Forelimb muscle (tissue), 1 donor: ENCODE results near the gene CTNNAL1. TPM values are rescaled to one million over a fixed set of nuclear protein-coding genes. Genes with fewer than 3 reads are reported as not detected.
"Not testable (repeated sequence)": the region's sequence is repeated elsewhere in the genome, so short reads cannot be mapped to it uniquely, and the experiment has no call there.

ENCODE experiments used
- DNase-seq: peaks from one replicate; pipeline ENCODE4 v3.0.0-alpha.2; 2013; ENCODE audit warnings: low read depth
- polyA plus RNA-seq: library from polyadenylated mRNA; unstranded; fragments of 120-200 nt; gene quantifications from one replicate; pipeline ENCODE4 v1.2.1, GENCODE V29; 2013; ENCODE audit not compliant: insufficient read length

CTNNAL1 gene
- polyA plus RNA-seq, 1 donor: 28.6 TPM

GRCh38 chr9:108991479-108991878 is 21.8 kb downstream of the CTNNAL1 start:
- DNase-seq: no peak

GRCh38 chr9:108983885-108984284 is 29.4 kb downstream of the CTNNAL1 start:
- DNase-seq: no peak

- DNase-seq: no peak
Observed at GRCh38 chr9:108980893-108981292, 32.4 kb downstream of the CTNNAL1 start.

GRCh38 chr9:108978205-108978604 is 35.1 kb downstream of the CTNNAL1 start:
- DNase-seq: peak; percentile 34

GRCh38 chr9:108973895-108974294 is 39.4 kb downstream of the CTNNAL1 start:
- DNase-seq: no peak

- no peak for DNase-seq
Observed at GRCh38 chr9:108972626-108973209, 40.6 kb downstream of the CTNNAL1 start.

GRCh38 chr9:108972186-108972585 is 41.1 kb downstream of the CTNNAL1 start:
- DNase-seq: no peak

GRCh38 chr9:108971392-108971791 is 41.9 kb downstream of the CTNNAL1 start:
- not testable (repeated sequence) for DNase-seq

GRCh38 chr9:108967916-108968315 is 45.4 kb downstream of the CTNNAL1 start:
- DNase-seq: no peak

- DNase-seq: no peak
Observed at GRCh38 chr9:108963459-108964143, 49.7 kb downstream of the CTNNAL1 start.

GRCh38 chr9:108961151-108961550 is 52.1 kb downstream of the CTNNAL1 start:
- no peak for DNase-seq

- DNase-seq: no peak
Observed at GRCh38 chr9:108960331-108960730, 53.0 kb downstream of the CTNNAL1 start.

- no peak for DNase-seq
Observed at GRCh38 chr9:108956631-108957026, 56.7 kb downstream of the CTNNAL1 start.

GRCh38 chr9:108956022-108956630 is 57.2 kb downstream of the CTNNAL1 start:
- DNase-seq: no peak

GRCh38 chr9:108953983-108954574 is 59.2 kb downstream of the CTNNAL1 start:
- peak; percentile 48 for DNase-seq

GRCh38 chr9:108951578-108951977 is 61.7 kb downstream of the CTNNAL1 start:
- DNase-seq: no peak

GRCh38 chr9:108950168-108950567 is 63.1 kb downstream of the CTNNAL1 start:
- no peak for DNase-seq

- no peak for DNase-seq
Observed at GRCh38 chr9:108939975-108940374, 73.3 kb downstream of the CTNNAL1 start.

- DNase-seq: no peak
Observed at GRCh38 chr9:108937561-108938305, 75.6 kb downstream of the CTNNAL1 start.

GRCh38 chr9:108934323-108934893 is 78.9 kb downstream of the CTNNAL1 start, which contains the start of gene ABITRAM:
Gene ABITRAM, plus strand, starts transcription at chr9:108934400. Its CDS starts 87 bp downstream, at chr9:108934487.
- DNase-seq: peak; percentile 80

- DNase-seq: peak; percentile 55
Observed at GRCh38 chr9:108933718-108934322, 79.5 kb downstream of the CTNNAL1 start, which contains the start of gene ELP1. Gene ELP1, minus strand, starts transcription at chr9:108934124. Its CDS starts 2,978 bp downstream, at chr9:108931146.
